ENCODE data around the gene TPMT. TPM values are rescaled to one million over a fixed set of nuclear protein-coding genes. Genes with fewer than 3 reads are reported as not detected.

TPMT gene
- total and polyA plus RNA-seq, 12 donors, result 13.3 to 87.2 (median 20.1) TPM

DNA sequence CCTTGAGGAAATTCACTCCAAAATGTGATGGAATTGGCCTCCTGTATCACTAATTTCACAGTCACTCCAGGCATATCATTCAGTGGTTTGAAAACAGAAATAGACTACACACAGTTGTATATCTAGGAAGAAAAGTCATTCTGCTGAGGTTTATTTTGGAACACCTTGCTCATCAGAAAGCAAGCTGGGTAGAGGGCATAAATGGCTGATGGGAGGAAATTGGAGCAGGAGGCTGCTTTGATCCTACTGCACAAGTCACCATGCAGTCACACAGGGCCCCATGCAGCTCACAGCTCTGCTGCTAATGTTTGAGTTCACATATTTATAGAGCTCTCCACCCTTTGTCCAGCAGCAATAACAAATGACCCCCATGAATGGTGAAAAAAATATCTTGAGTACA is 44.7 kb downstream of the TPMT start:
- intact Hi-C loops (cut with DNase I), result no loop called here
- TF ChIP-seq, protein P1, sequence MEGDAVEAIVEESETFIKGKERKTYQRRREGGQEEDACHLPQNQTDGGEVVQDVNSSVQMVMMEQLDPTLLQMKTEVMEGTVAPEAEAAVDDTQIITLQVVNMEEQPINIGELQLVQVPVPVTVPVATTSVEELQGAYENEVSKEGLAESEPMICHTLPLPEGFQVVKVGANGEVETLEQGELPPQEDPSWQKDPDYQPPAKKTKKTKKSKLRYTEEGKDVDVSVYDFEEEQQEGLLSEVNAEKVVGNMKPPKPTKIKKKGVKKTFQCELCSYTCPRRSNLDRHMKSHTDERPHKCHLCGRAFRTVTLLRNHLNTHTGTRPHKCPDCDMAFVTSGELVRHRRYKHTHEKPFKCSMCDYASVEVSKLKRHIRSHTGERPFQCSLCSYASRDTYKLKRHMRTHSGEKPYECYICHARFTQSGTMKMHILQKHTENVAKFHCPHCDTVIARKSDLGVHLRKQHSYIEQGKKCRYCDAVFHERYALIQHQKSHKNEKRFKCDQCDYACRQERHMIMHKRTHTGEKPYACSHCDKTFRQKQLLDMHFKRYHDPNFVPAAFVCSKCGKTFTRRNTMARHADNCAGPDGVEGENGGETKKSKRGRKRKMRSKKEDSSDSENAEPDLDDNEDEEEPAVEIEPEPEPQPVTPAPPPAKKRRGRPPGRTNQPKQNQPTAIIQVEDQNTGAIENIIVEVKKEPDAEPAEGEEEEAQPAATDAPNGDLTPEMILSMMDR (IDR thresholded peaks at IDR 0.05), result no peak
- TF ChIP-seq POLR2A (IDR thresholded peaks at IDR 0.05), result no peak
- no peak for DNase-seq
- Histone ChIP-seq H3K9me3 (replicated peaks in 1 of 3) (no peaks in the 10 kb centered on the region), H3K27me3 (no peaks in the 10 kb centered on the region), H3K27ac (no peak overlapping the region), H3K4me3 (no peak overlapping the region), H3K36me3 (replicated peaks in 1 of 2) (no peaks in the 10 kb centered on the region), H3K4me1 (replicated peaks in 1 of 2) (no peaks in the 10 kb centered on the region)

DNA sequence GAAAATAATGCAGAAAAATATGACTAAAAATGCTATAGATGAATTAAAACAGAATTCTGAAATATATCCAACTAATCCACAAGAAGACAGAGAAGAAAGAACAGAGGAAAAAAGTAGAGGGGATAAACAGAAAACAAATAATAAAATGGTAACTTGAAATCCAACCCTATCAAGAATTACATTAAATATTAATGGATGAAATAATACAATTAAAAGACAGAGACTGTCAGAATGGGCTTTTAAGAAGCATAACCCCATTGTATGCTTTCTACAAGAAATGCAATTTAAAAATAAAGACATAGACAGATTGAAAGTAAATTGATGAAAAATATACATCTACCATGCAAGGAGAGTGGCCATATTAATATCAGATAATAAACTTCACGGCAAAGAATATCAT is 47.8 kb downstream of the TPMT start:
- Histone ChIP-seq H3K27me3 (no peaks in the 10 kb centered on the region), H3K4me3 (no peak overlapping the region), H3K4me1 (replicated peaks in 1 of 2) (no peaks in the 10 kb centered on the region), H3K9me3 (replicated peaks in 1 of 3) (no peaks in the 10 kb centered on the region), H3K27ac (no peak overlapping the region), H3K36me3 (replicated peaks in 1 of 2) (no peaks in the 10 kb centered on the region)
- WGBS, 4 donors, result 90 to 100% (median 93%) methylated on average over 1 of the region's 1 CpG
- intact Hi-C loops (cut with DNase I), result no loop called here
- no peak for DNase-seq
- TF ChIP-seq, protein P1 (IDR thresholded peaks at IDR 0.05), result no peak
- TF ChIP-seq POLR2A (IDR thresholded peaks at IDR 0.05), result no peak

DNA sequence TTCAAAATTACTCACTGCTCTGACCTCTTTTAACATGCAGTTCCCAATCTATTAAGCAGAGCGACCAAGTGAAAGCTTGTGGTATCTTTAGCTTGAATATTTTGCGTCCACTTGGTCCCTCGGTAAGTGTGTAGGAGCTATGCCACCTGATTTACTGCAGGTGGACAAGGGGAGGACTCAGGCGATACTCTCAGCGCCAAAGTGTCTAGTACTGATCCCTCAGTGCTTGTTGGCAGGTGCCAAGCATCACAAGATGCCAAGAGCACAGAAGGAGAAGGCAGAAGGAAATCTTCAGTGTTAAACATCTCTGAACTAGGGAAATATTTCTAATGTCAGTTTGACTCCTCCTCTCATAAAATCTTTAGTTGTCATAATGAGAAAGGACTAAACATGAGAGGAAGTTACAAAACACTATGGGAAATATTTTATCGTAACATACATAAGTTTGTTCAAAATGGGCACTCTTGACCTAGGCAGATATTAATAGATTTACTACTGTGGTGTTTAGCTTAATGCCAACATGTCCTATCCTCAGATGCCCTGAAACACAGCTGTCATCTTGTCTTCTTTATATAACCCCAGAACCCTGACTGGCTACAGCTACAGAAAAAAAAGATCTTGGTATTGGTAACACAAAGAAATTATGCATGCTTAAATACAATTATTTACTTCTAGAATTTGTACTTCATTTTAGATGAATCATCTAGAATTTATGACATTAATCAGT is 51.9 kb downstream of the TPMT start:
- intact Hi-C loops (cut with DNase I), result no loop called here

DNA sequence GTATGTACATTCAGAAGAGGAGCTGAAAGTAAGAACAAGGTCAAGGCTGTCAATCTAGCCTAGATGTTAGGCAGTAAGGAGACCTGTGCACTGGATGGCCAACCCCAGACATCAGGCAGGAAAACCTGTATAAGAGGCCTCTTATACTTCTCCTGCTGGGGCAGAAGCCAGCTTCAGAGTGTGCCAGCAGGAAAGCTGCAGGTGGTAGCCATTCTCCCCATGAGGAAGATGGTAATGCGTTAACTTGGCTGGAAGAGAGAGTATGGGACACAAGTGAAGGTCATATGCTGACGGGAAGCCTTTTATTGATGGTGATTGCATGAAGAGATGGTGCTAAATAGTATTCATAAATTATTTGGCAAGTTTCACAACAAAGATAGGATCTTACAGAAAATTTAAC is 53.0 kb downstream of the TPMT start:
- Histone ChIP-seq H3K27ac (no peak overlapping the region), H3K36me3 (replicated peaks in 1 of 2) (no peaks in the 10 kb centered on the region), H3K4me3 (no peak overlapping the region), H3K4me1 (replicated peaks in 1 of 2) (no peaks in the 10 kb centered on the region), H3K27me3 (no peaks in the 10 kb centered on the region), H3K9me3 (replicated peaks in 1 of 3) (no peaks in the 10 kb centered on the region)
- intact Hi-C loops (cut with DNase I), result no loop called here
- no peak for DNase-seq
- no peak for TF ChIP-seq POLR2A (IDR thresholded peaks at IDR 0.05)
- WGBS, 4 donors, result 72 to 79% (median 73%) methylated on average over 2 of the region's 2 CpGs

More for the DNA sequence above, 51.9 kb downstream of the TPMT start:
- 80 to 90% (median 83%) methylated on average over 6 of the region's 6 CpGs for WGBS, 4 donors
- Histone ChIP-seq H3K9me3 (replicated peaks in 1 of 3) (no peaks in the 10 kb centered on the region), H3K27me3 (no peaks in the 10 kb centered on the region), H3K4me3 (no peak overlapping the region), H3K4me1 (replicated peaks in 1 of 2) (no peaks in the 10 kb centered on the region), H3K36me3 (replicated peaks in 1 of 2) (no peaks in the 10 kb centered on the region), H3K27ac (no peak overlapping the region)
- TF ChIP-seq, protein P1 (IDR thresholded peaks at IDR 0.05), result no peak
- no peak for TF ChIP-seq POLR2A (IDR thresholded peaks at IDR 0.05)
- DNase-seq, result no peak

DNA sequence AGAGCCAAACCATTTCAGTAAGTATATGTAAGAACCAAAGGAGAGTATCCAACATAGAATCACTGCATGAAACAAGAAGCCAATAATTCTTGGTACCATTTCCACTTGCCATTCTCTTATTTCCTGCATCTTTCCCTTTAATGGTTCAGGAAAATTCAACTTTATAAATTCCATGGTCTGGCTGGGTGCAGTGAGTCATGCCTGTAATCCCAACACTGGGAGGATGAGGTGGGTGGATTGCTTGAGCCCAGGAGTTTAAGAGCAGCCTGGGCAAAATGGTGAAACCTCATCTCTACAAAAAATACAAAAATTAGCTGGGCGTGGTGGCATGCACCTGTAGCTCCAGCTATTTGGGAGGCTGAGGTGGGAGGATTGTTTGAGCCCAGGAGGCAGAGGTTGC is 53.6 kb downstream of the TPMT start:
- intact Hi-C loops (cut with DNase I), result no loop called here
- Histone ChIP-seq H3K27ac (no peak overlapping the region), H3K27me3 (no peaks in the 10 kb centered on the region), H3K4me3 (no peak overlapping the region), H3K9me3 (replicated peaks in 1 of 3) (no peaks in the 10 kb centered on the region), H3K36me3 (replicated peaks in 1 of 2) (no peaks in the 10 kb centered on the region), H3K4me1 (replicated peaks in 1 of 2) (no peaks in the 10 kb centered on the region)
- TF ChIP-seq, protein P1 (IDR thresholded peaks at IDR 0.05), result no peak
- TF ChIP-seq POLR2A (IDR thresholded peaks at IDR 0.05), result no peak
- no peak for DNase-seq
- 77 to 88% (median 82%) methylated on average over 1 of the region's 1 CpG for WGBS, 4 donors
